NCI-H128 (cell line): ENCODE results near the gene TNS1.
"Not testable (repeated sequence)": the region's sequence is repeated elsewhere in the genome, so short reads cannot be mapped to it uniquely, and the experiment has no call there.

Source experiments
- DNase-seq: peaks from one replicate; lab custom pipeline; 2025; ENCODE audit not compliant: unreplicated experiment; lab: John Stamatoyannopoulos, UW

Gene TNS1

GRCh38 chr2:217820904-217821303 lies 181.9 kb downstream of the TNS1 start:
- no peak for DNase-seq

- DNase-seq = no peak
These were observed 182.5 kb downstream of the TNS1 start for GRCh38 chr2:217820091-217820819.

DNA sequence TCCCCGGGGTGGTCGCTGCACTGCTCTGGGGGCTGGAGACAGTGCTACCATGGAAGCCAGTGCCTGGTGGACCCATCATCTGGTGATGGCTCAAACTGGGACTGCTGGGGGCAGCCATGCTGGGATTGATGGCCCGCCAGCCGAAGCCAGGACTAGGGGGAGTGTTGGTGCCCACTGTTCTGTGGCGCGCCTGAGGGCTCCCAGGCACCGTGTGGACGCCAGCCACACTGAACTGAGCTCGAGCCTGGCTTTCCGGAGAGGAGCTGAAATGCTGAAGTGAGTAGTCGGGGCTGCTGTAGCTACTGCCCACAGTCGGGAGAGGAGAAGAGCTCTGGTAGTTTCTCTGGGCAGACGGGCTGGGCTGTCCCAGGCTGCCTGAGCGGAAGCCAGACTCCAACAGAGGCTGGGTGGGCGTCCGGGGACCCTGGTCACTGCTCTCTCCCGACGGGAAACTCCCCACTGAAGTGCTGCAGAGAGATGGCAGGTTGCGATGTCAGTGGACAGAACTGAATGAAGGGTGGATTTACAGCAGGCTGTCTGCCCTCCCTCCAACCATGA lies 184.4 kb downstream of the TNS1 start:
- no peak for DNase-seq

- DNase-seq = no peak
These were observed 185.1 kb downstream of the TNS1 start for GRCh38 chr2:217817466-217818292.

DNA sequence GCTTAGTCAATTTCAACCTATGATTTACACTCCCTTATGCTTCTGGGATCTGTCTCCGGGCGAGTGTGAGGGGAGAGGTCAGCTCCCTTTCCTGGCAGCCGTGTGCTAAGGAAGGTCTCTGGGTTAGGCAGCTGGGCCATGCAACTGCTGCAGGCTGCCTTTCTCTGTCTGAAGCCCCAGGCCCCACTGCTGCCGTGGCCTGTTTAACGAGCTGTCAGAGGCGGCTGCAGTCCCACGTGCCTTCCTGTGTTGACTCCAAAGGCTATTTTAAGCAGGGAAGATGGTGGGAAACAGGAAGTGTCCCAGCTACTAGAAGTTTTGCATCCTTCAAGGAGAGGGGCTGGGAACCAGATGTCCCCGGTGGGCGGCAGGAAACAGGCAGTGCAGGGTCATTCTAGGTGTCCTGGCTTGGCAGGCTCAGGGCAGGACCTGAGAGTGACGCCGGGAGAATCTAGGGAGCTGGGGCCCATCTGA lies 186.4 kb downstream of the TNS1 start:
- no peak for DNase-seq

GRCh38 chr2:217813828-217814227 lies 189.0 kb downstream of the TNS1 start:
- DNase-seq = no peak

- no peak for DNase-seq
These were observed 190.6 kb downstream of the TNS1 start for GRCh38 chr2:217812170-217812569.

DNA sequence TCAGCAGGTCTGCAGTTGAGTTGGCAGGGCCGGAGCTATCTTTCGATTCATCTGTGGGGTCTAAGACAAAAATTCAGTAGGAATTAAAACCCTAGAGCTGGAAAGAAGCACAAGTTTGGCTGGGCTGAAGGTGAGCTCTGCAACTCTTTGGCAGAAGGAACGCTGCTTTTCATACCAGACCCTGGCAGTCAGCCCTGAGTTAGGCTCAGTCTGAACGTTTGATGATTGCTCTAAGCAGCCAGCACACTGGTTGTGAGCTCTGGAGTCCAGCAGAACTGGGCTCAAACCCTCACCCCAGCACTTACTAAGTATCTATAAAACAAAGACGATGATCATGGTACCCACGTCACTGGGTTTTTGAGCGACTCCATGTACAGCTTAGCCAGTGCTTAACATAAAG lies 192.5 kb downstream of the TNS1 start:
- DNase-seq = no peak

DNA sequence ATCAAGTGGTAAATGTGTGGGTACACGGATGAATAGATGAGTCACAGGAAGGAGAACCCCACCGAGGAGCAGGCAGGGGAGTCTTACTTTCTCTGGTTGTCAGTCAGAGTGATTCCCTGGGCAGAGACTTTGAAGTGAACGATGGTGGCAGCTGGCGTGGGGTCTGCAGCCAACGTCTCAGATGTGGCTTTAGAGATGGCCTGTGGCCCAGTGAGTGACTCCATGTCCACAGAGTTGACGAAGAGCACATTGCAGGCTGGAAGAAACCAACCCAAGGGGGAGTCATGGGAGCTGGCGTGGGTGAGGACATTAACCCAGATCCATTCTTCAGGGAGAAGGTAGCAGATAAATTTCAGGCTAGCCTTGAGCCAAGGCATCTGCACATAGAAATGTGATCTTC lies 193.1 kb downstream of the TNS1 start:
- DNase-seq = no peak

GRCh38 chr2:217808967-217809366 lies 193.8 kb downstream of the TNS1 start:
- DNase-seq = not testable (repeated sequence)

GRCh38 chr2:217808326-217808725 lies 194.5 kb downstream of the TNS1 start:
- DNase-seq = no peak

DNA sequence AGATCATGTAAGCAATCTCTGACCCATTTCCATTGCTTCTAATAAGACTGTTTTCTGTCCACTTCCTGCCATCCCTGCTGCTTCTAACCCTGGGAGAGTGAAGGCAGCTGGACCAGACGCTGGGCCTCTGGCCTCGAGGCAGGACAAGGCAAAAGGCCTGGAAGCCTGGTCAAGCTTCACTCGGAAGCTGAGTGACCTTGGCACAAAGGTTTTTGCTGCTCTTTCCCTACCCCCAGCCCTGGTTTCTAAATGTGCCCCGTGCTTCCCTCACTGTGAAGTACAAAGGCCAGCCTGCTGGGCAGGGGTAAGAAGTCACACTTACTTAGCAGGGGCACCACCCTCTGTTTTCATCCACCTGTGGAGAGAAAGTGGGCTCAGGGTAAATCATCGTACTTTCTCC lies 195.0 kb downstream of the TNS1 start:
- no peak for DNase-seq

DNA sequence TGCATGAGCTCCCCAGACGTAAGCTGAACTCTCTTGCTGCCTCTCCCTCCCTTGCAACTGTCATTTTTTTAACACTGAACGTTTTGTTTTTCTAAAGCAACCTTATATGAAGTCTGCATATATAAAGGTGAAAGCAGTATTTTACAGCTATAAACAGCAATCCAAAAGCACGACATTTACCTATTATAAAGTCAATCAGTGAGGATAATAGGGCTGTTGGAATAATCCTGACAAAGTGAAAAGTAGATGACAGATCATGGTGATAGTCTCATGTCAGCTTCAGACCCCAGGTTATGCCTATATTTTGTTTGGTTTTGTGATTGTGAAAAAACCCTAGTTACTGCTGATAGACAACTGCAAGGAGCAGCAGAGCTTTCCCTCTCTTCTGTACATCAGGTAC lies 195.8 kb downstream of the TNS1 start:
- DNase-seq = no peak

DNA sequence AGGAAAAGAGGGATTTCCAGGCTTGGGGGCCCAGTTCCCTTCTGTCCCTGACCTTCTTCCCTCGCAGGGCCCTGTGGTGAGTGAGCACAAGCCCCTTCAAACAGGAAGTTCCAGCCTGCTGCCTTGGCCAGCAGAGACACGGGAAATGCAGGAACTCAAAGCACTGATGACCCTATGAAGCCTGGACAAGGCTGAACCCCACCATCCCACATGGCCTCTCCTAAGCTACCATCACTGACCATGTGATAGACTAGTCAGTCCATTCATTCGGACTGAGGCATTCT lies 196.4 kb downstream of the TNS1 start:
- DNase-seq = no peak

GRCh38 chr2:217805668-217806481 lies 196.9 kb downstream of the TNS1 start:
- no peak for DNase-seq

DNA sequence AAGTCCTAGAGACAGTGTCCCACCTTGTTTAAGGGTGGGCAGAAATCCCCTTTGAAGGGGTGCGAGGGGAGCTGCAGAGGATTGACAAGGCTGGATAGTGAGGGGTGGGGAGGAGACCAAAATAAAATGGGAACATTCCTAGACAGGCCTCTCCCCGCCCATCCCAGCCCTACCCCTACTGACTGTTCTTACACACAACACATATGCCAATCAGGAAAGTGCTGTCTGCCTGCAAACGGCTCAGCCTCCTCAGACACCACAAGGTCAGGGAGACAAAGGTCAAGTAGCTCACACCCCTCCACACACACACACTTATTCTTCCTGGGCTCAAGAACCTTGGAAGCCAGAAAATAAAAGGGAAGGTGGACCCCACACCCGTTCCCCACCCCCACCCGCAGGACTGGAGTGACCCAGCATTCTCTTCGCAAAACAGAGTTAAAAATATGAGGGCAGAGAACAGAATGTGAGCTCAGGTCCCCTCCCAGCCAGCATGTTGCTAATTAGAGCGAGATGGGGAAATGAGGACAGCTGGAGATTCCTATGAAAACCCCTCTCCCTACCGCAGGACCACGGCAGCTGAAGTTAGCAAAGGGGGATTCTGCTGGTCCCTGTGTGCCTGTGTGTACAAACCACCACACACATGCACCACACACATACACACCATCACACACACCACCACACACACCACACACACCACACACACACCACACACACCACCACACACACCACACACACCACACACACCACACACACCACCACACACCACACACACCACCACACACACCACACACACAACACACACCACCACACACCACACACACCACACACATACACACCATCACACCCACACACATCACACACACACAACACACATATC lies 197.8 kb downstream of the TNS1 start:
- no peak for DNase-seq

DNA sequence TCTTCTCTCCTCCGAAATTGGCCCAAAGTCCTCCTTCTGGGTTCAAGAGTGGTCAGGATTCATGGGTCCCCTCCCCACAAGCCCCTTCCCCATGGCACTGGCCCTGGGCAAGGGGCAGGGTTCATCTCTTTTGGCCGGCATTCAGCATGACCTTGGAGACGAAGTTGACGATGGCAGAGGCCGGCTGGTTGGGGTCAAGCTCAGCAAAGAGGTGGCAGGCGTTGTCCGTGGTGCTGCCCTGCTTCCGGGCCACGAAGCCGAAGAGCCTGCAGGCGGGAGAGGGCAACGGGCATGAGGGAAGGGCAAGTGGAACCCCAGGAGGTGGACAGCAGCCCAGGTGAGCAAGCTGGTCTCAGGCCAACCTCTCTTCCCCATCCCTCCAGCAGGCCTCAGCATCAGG lies 198.5 kb downstream of the TNS1 start:
- no peak for DNase-seq

GRCh38 chr2:217803653-217803960 lies 199.2 kb downstream of the TNS1 start:
- no peak for DNase-seq

- no peak for DNase-seq
These were observed 199.7 kb downstream of the TNS1 start for GRCh38 chr2:217802876-217803652.

DNA sequence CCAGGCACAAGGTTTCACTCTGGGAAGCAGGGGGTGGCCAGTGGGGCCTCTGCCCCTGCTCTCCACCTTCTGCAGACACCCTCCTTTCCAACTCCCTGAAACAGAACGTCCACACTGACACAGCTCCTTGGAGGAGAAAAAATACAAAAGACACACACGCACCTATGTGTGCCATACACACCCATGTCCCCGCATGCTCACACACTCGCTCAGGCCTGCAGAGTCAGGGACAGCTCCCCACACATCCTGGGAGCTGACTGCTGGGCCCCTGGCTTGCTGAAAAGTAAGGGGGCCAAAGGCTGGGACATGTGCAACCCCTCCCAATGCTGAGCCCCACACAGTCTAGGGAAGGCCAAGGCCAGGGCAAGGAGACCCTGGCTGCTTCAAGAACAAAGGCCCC lies 200.5 kb downstream of the TNS1 start:
- DNase-seq = no peak
